GM12875 (cell line): Measurements from ENCODE around the gene NCR2.
"Not testable (repeated sequence)": the region's sequence is repeated elsewhere in the genome, so short reads cannot be mapped to it uniquely, and the experiment has no call there.

ENCODE experiments used
- H3K4me3 ChIP-seq: one replicate; pipeline ENCODE4 v1.5.1; 2011; ENCODE audit warnings: low read depth, low read length, control low read depth
- CTCF ChIP-seq: IDR thresholded peaks from 2 replicates; pipeline ENCODE4 v1.5.1; 2011; ENCODE audit warnings: low read depth, mild to moderate bottlenecking, control low read depth, inconsistent platforms, low read length, moderate library complexity, borderline replicate concordance; ENCODE audit not compliant: insufficient read depth

The NCR2 gene

DNA sequence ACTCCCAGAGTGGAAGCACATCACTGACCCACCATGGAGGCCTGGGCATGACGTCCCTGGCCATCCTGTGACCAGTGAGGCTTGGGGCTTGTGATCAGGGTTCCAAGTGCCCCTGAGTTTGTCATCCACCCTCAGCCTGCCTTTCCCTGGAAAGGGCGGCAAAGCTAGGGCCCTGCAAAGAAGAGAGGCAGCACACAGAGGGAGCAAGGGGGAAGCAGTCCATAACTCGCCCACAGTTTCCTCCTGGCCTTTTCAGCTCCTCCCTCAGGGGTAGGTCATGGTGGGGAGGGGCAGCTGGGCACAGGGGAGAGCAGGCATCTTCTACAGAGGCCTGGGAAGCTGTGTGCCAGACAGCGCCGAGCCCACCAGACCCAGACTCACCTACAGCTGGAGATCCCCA is at the start of gene NCR2:
NCR2 (plus strand) TSS at position 313 of the 400 bp plus-strand sequence. CDS start 269 bp downstream, outside the sequence.
- TF ChIP-seq CTCF = no peak
- no peak within 1 kb of the TSS for H3K4me3 ChIP-seq

GRCh38 chr6:41286544-41287346 is 48.7 kb upstream of the NCR2 start, which contains the start of gene TREM1:
Gene TREM1 (minus strand): TSS chr6:41286682. CDS start chr6:41286655, 27 bp downstream.
- H3K4me3 ChIP-seq = no peak within 1 kb of the TSS
- no peak for TF ChIP-seq CTCF

DNA sequence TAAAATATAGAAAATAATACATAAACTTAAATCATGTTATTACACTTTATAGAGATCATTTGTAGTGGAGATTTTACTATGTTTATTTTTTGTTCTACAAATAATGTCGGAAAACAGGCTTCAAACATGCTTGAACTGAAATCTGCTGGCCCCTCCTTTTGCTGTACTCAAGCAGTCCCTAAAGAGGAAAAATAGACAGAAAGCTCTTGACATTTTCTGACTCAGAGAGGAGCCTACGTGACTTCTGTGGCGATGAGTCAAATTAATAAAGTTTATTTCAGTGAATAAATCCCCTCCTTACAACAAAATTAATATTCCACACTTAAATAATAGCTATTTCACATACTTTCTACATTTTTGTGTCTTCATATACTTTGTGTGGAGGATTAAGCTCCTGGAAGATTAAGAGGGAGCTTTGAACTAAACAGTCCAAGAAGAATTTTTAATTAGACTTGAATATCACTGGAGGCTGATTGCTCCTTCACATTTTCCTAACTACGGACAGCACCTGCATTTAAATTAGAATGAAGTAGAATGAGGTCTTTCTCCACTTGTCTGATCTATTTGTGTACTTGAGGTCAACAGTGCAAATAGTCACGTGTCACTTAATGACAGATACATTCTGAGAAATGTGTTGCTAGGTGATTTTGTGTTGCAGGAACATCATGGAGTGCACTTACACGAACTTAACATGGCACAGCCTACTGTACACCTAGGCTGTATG is 47.2 kb upstream of the NCR2 start:
- no peak overlapping the region for H3K4me3 ChIP-seq
- no peak for TF ChIP-seq CTCF

GRCh38 chr6:41288754-41289129 is 46.7 kb upstream of the NCR2 start:
- TF ChIP-seq CTCF = no peak
- no peak overlapping the region for H3K4me3 ChIP-seq

GRCh38 chr6:41289815-41290214 is 45.6 kb upstream of the NCR2 start:
- TF ChIP-seq CTCF = no peak
- H3K4me3 ChIP-seq = no peak overlapping the region

- TF ChIP-seq CTCF = no peak
- no peak overlapping the region for H3K4me3 ChIP-seq
Measured at GRCh38 chr6:41291717-41292116, 43.7 kb upstream of the NCR2 start.

GRCh38 chr6:41294214-41294872 is 41.1 kb upstream of the NCR2 start:
- H3K4me3 ChIP-seq = no peak overlapping the region
- TF ChIP-seq CTCF = no peak

DNA sequence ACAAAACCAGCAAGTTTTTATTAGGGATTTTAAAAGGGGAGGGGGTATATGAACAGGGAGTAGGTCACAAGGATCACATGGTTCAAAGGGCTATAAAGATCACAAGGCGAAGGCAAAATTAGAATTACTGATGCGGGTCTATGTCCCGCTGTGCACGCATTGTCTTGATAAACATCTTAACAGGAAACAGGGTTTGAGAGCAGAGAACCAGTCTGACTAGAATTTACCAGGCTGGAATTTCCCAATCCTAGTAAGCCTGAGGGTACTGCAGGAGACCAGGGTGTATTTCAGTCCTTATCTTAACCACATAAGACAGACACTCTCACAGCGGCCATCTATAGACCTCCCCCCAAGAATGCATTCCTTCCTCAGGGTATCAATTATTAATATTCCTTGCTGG is 38.2 kb upstream of the NCR2 start:
- not testable (repeated sequence) for H3K4me3 ChIP-seq
